Uterus (tissue), 4 donors: Measurements from ENCODE around the gene KIAA1217. TPM values are rescaled to one million over a fixed set of nuclear protein-coding genes. Genes with fewer than 3 reads are reported as not detected.

Experiments used
- DNase-seq, 2 donors: peaks; one replicate each; pipeline ENCODE4 v3.0.0-alpha.2; 2019 to 2020
- H3K27ac ChIP-seq, 2 donors: fragments of 200-600 bp; sonication (generic); 1 replicate in 1 of 2; 2 replicates in 1 of 2; pipeline ENCODE4 v1.5.1; 2016 to 2018
- H3K27me3 ChIP-seq, 2 donors: fragments of 200-600 bp; sonication (generic); one replicate each; pipeline ENCODE4 v1.5.1; 2018 to 2019; ENCODE audit warnings: control low read depth in 1 of 2
- H3K36me3 ChIP-seq, 2 donors: fragments of 200-600 bp; sonication (generic); one replicate each; pipeline ENCODE4 v1.5.1; 2019; ENCODE audit warnings: control low read depth in 1 of 2
- H3K4me1 ChIP-seq, 2 donors: fragments of 200-600 bp; sonication (generic); one replicate each; pipeline ENCODE4 v1.5.1; 2018 to 2019; ENCODE audit warnings: control low read depth in 1 of 2
- H3K4me3 ChIP-seq, 2 donors: fragments of 200-600 bp; sonication (generic); 1 replicate in 1 of 2; 2 replicates in 1 of 2; pipeline ENCODE4 v1.5.1; 2018 to 2019; ENCODE audit warnings: mild to moderate bottlenecking in 1 of 2
- H3K9me3 ChIP-seq, 2 donors: fragments of 200-600 bp; sonication (generic); one replicate each; pipeline ENCODE4 v1.5.1; 2019; ENCODE audit warnings: control low read depth in 1 of 2
- POLR2A ChIP-seq, 2 donors: fragments of 450-650 bp; IDR thresholded peaks; one replicate each; pipeline ENCODE4 v1.6.1; 2016; ENCODE audit warnings: antibody characterized with exemption in 2 of 2, mild to moderate bottlenecking in 1 of 2, moderate library complexity in 1 of 2
- intact Hi-C: fragments of 100-400 bp; cut with DNase I; formaldehyde crosslinking; loops from one replicate; pipeline ENCODE4 v1.15.1; 2023; ENCODE audit warnings: low total_unique reads
- total RNA-seq, 4 donors: library from RNA; depleted of rRNA in 3 of 4; stranded (reverse); fragments of >200 nt in 3 of 4; gene quantifications; one replicate each; pipeline versions ENCODE4 v1.1.0 to v1.2.4, GENCODE V29; 2014 to 2023
- TF ChIP-seq, protein P1 (sequence below), 4 experiments: fragments of 200-600 bp in 2 of 4; fragments of 450-650 bp in 2 of 4; sonication (generic) in 2 of 4; IDR thresholded peaks; one replicate each; pipeline ENCODE4 v1.5.1; 2016 to 2019; ENCODE audit warnings: antibody characterized with exemption in 4 of 4, mild to moderate bottlenecking in 2 of 4, moderate library complexity in 1 of 4
- donor health status: DM: yes; HTN: yes; CAD: no.

The KIAA1217 gene
- total RNA-seq, 4 donors from 2014 or later, result 3.5 to 38.2 (median 11.6) TPM

DNA sequence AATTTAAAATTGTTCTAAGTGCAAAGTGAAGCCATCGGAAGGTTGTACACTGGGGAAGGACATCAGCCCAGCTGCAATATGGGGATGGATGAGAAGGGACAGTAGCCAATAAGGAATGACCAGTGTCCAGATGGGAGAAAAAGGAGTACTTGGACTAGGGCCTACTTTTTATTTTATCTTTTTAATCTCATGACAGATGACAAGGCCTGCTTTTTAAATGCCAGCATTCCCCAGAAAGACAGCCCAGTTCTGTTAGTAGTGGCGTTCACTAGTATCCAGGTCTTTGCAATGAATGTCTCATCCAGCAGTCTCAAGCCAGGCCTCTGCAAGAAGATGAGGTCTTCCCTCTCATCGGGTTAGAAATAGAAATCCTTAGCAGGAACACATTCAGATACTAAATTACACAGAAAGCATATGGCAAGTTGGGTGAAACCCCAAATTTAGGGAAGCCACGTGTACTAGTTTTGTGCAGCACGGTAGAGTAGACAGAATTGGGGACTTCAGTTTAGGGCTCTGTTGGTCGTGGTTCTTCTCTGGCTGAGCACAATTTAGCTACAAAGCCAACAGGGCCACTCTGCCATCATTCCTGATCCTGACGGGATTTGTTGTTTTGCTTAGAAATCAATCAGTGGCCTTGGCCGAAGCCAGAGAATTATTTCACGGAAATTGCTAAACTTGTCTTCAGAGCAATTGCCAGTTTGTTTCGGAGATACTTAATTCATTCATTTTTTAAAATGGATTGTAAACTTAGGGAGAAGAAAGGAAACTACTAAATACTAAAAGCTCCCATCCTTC lies 286.9 kb downstream of the KIAA1217 start:
- Histone ChIP-seq H3K9me3 (no peaks in the 10 kb centered on the region), H3K4me3 (no peak overlapping the region), H3K4me1 (no peaks in the 10 kb centered on the region), H3K27ac (no peak overlapping the region), H3K27me3 (no peaks in the 10 kb centered on the region), H3K36me3 (no peaks in the 10 kb centered on the region)
- intact Hi-C loops, result no loop called here
- TF ChIP-seq POLR2A (IDR thresholded peaks at IDR 0.05), result no peak
- TF ChIP-seq, protein P1, sequence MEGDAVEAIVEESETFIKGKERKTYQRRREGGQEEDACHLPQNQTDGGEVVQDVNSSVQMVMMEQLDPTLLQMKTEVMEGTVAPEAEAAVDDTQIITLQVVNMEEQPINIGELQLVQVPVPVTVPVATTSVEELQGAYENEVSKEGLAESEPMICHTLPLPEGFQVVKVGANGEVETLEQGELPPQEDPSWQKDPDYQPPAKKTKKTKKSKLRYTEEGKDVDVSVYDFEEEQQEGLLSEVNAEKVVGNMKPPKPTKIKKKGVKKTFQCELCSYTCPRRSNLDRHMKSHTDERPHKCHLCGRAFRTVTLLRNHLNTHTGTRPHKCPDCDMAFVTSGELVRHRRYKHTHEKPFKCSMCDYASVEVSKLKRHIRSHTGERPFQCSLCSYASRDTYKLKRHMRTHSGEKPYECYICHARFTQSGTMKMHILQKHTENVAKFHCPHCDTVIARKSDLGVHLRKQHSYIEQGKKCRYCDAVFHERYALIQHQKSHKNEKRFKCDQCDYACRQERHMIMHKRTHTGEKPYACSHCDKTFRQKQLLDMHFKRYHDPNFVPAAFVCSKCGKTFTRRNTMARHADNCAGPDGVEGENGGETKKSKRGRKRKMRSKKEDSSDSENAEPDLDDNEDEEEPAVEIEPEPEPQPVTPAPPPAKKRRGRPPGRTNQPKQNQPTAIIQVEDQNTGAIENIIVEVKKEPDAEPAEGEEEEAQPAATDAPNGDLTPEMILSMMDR (IDR thresholded peaks at IDR 0.05), result no peak
- no peak for DNase-seq

DNA sequence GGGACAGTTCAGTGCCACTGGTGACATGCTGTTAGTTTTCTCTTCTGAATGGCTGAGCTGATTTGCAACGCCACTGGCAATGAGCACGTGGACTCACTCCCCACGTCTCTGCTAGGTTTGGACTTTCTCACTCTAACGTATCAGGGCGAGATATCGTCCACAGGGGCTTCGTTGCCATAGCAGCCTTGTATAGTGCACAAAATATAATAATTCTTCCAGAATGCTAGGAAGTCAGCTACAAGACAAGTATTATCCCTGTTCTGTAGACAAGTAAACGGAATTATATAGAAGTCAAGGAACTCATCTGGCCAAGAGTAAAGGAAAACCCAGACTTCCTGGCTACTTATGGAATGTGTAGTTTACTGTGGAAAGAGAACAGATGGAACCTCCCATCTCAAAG lies 288.0 kb downstream of the KIAA1217 start:
- no peaks in the 10 kb centered on the region for H3K36me3 ChIP-seq
- no peaks in the 10 kb centered on the region for H3K9me3 ChIP-seq
- no peaks in the 10 kb centered on the region for H3K27me3 ChIP-seq
- H3K27ac ChIP-seq, result no peak overlapping the region
- TF ChIP-seq, protein P1 (IDR thresholded peaks at IDR 0.05), result no peak
- TF ChIP-seq POLR2A (IDR thresholded peaks at IDR 0.05), result no peak
- H3K4me1 ChIP-seq, result no peaks in the 10 kb centered on the region
- no peak overlapping the region for H3K4me3 ChIP-seq
- intact Hi-C loops, result no loop called here
- DNase-seq, result no peak

DNA sequence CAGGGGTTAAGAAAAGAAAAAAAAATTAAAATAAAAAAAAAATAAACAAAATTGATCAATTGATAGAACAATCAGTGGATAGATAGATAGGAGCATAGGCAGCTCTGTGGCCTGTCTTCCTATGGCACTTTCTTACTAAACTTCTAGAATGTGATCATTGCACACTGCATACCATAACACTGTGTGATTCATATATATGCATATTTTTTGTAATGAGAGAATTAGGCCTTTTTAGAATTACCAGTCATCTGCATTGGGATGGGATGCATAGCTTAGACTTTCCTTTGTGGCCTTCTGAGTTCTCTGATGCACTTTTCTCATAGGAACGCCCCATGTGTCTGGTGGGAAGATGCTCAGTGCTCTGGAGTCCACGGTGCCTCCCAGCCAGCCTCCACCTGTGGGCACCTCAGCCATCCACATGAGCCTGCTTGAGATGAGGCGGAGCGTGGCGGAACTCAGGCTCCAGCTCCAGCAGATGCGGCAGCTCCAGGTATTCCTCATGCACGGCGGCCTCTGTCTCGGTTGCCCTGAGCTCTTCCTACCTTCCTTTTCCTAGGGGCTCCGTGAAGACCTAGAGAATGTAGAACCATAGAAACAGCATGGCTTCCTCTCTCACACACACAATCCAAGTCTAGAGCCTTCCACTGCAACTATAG lies 292.2 kb downstream of the KIAA1217 start:
- H3K36me3 ChIP-seq, result no peaks in the 10 kb centered on the region
- intact Hi-C loops, result no loop called here

DNA sequence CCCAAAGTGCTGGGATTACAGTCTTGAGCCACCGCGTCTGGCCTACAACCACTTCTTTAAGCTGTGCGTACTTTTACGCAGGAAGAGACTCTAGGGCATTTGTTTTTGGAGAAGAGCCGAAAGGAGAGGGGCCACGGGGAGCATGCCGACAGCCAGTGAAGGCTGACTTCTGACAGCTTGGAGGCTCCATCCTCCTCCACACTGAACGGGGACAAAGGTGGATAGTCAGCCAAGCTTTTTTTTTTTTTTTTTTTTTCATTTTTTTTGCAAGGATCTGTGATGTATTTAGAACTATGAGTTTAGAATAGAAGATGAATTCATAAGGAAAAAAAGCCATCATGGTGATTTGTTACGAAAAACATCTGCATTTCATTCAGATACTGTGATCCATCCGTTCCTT lies 293.1 kb downstream of the KIAA1217 start:
- H3K27me3 ChIP-seq, result no peaks in the 10 kb centered on the region
- DNase-seq, result no peak
- H3K4me1 ChIP-seq, result no peaks in the 10 kb centered on the region
- intact Hi-C loops, result no loop called here
- H3K4me3 ChIP-seq, result no peak overlapping the region
- no peaks in the 10 kb centered on the region for H3K9me3 ChIP-seq
- no peak for TF ChIP-seq POLR2A (IDR thresholded peaks at IDR 0.05)
- TF ChIP-seq, protein P1 (IDR thresholded peaks at IDR 0.05), result no peak
- no peaks in the 10 kb centered on the region for H3K36me3 ChIP-seq
- no peak overlapping the region for H3K27ac ChIP-seq

More for the DNA sequence above, 292.2 kb downstream of the KIAA1217 start:
- H3K4me3 ChIP-seq, result no peak overlapping the region
- no peak for DNase-seq
- no peaks in the 10 kb centered on the region for H3K27me3 ChIP-seq
- no peak for TF ChIP-seq POLR2A (IDR thresholded peaks at IDR 0.05)
- TF ChIP-seq, protein P1 (IDR thresholded peaks at IDR 0.05), result no peak
- H3K4me1 ChIP-seq, result no peaks in the 10 kb centered on the region
- no peak overlapping the region for H3K27ac ChIP-seq
- no peaks in the 10 kb centered on the region for H3K9me3 ChIP-seq

DNA sequence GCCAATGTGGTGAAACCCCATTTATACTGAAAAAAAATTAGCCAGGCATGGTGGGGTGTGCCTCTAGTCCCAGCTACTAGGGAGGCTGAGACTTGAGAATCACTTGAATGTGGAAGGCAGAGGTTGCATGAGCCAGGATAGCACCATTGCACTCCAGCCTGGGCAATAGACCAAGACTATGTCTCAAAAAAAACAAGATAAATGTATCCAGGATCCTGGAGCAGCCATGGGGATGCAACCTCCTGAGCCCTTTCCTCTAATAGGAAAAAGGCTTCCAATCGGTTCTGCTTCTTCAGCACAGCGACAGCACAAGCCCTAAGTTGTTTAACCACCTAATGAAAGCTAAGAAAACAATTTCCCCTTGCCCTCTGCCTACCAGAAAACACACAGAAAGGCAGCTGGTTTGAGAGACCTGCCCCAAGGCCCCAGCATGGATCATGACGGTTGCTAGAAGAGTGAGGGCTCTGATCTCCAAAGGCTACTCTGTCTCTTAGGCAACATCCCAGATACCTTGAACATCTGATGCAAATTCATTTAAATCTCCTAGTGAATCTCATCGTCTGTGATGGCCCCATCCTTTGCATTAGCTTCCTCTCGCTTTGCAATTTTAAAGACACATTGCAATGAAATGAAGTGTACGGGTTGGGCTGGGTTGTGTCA lies 294.0 kb downstream of the KIAA1217 start:
- TF ChIP-seq, protein P1 (IDR thresholded peaks at IDR 0.05), result no peak
- TF ChIP-seq POLR2A (IDR thresholded peaks at IDR 0.05), result no peak
- no peak overlapping the region for H3K27ac ChIP-seq
- intact Hi-C loops, result no loop called here
- H3K36me3 ChIP-seq, result no peaks in the 10 kb centered on the region
- no peak for DNase-seq
- H3K9me3 ChIP-seq, result no peaks in the 10 kb centered on the region
- no peaks in the 10 kb centered on the region for H3K4me1 ChIP-seq
- no peak overlapping the region for H3K4me3 ChIP-seq
- no peaks in the 10 kb centered on the region for H3K27me3 ChIP-seq
